Trophoblast cell (in vitro differentiated cells and primary cell): Measurements from ENCODE around the gene PDE4B.

Experiments used
- DNase-seq, 2 donors: peaks; one replicate each; pipeline ENCODE4 v3.0.0-alpha.2; 2016
- H2AFZ ChIP-seq: 2 replicates; pipeline ENCODE4 v1.6.1; 2013; ENCODE audit warnings: low read length, moderate library complexity, mild to moderate bottlenecking; ENCODE audit not compliant: insufficient read depth, poor library complexity
- H2AK5ac ChIP-seq: 2 replicates; pipeline ENCODE4 v1.6.1; 2013; ENCODE audit warnings: mild to moderate bottlenecking, low read length
- H2BK120ac ChIP-seq: 2 replicates; pipeline ENCODE4 v1.6.1; 2013; ENCODE audit warnings: low read length, mild to moderate bottlenecking, moderate library complexity; ENCODE audit not compliant: insufficient read depth, poor library complexity
- H2BK12ac ChIP-seq: 2 replicates; pipeline ENCODE4 v1.6.1; 2013; ENCODE audit warnings: mild to moderate bottlenecking, low read length, moderate library complexity
- H2BK5ac ChIP-seq: 2 replicates; pipeline ENCODE4 v1.6.1; 2013; ENCODE audit warnings: low read length, low read depth, moderate library complexity, mild to moderate bottlenecking; ENCODE audit not compliant: poor library complexity
- H3K14ac ChIP-seq: 2 replicates; pipeline ENCODE4 v1.6.1; 2013; ENCODE audit warnings: mild to moderate bottlenecking, low read length
- H3K18ac ChIP-seq: 2 replicates; pipeline ENCODE4 v1.6.1; 2013; ENCODE audit warnings: mild to moderate bottlenecking, low read length
- H3K23ac ChIP-seq: 2 replicates; pipeline ENCODE4 v1.6.1; 2013; ENCODE audit warnings: low read length
- H3K27ac ChIP-seq: 2 replicates; pipeline ENCODE4 v1.5.1; 2013; ENCODE audit warnings: low read depth, mild to moderate bottlenecking, inconsistent platforms, low read length, moderate library complexity
- H3K27me3 ChIP-seq: 2 replicates; pipeline ENCODE4 v1.6.1; 2013; ENCODE audit warnings: inconsistent platforms, mild to moderate bottlenecking, low read length, moderate library complexity; ENCODE audit not compliant: insufficient read depth
- H3K36me3 ChIP-seq, 2 experiments: 1 replicate in 1 of 2; 2 replicates in 1 of 2; pipeline ENCODE4 v1.6.1; 2013; ENCODE audit warnings: low read length in 2 of 2, mild to moderate bottlenecking in 2 of 2, moderate library complexity in 1 of 2; ENCODE audit not compliant: insufficient read depth in 2 of 2, control insufficient read depth in 1 of 2
- H3K4ac ChIP-seq: 2 replicates; pipeline ENCODE4 v1.6.1; 2013; ENCODE audit warnings: low read depth, mild to moderate bottlenecking, low read length, moderate library complexity
- H3K4me1 ChIP-seq, 2 experiments: 1 replicate in 1 of 2; 2 replicates in 1 of 2; pipeline ENCODE4 v1.6.1; 2013; ENCODE audit warnings: low read length in 2 of 2, mild to moderate bottlenecking in 2 of 2, moderate library complexity in 1 of 2; ENCODE audit not compliant: insufficient read depth in 2 of 2, control insufficient read depth in 1 of 2
- H3K4me2 ChIP-seq: 2 replicates; pipeline ENCODE4 v1.6.1; 2013; ENCODE audit warnings: inconsistent platforms, mild to moderate bottlenecking, low read length, moderate library complexity
- H3K4me3 ChIP-seq: 2 replicates; pipeline ENCODE4 v1.5.1; 2013; ENCODE audit warnings: mild to moderate bottlenecking, low read depth, low read length, inconsistent platforms
- H3K79me1 ChIP-seq: one replicate; pipeline ENCODE4 v1.6.1; 2013; ENCODE audit warnings: low read length
- H3K79me2 ChIP-seq: 2 replicates; pipeline ENCODE4 v1.6.1; 2013; ENCODE audit warnings: low read length, mild to moderate bottlenecking; ENCODE audit not compliant: control insufficient read depth, insufficient read depth, poor library complexity
- H3K9ac ChIP-seq: 2 replicates; pipeline ENCODE4 v1.6.1; 2013; ENCODE audit warnings: mild to moderate bottlenecking, low read length
- H3K9me3 ChIP-seq: 2 replicates; pipeline ENCODE4 v1.6.1; 2013; ENCODE audit warnings: low read depth, mild to moderate bottlenecking, control low read depth, inconsistent platforms, low read length; ENCODE audit not compliant: insufficient read depth
- H4K12ac ChIP-seq: 2 replicates; pipeline ENCODE4 v1.6.1; 2013; ENCODE audit warnings: low read depth, mild to moderate bottlenecking, low read length, moderate library complexity
- H4K8ac ChIP-seq: 2 replicates; pipeline ENCODE4 v1.6.1; 2013; ENCODE audit warnings: low read depth, mild to moderate bottlenecking, low read length, moderate library complexity
- H4K91ac ChIP-seq: one replicate; pipeline ENCODE4 v1.6.1; 2013; ENCODE audit warnings: low read depth, mild to moderate bottlenecking, low read length, moderate library complexity
- WGBS: extraction: QIAGEN DNeasy Blood & Tissue Kit; methylation state at CpG from one replicate; pipeline ENCODE4 v1.1.7; 2013; ENCODE audit warnings: missing lambda C conversion rate; ENCODE audit not compliant: insufficient read length, insufficient coverage; ENCODE audit errors: extremely low coverage; 5-methylcytosine and 5-hydroxymethylcytosine counted together

PDE4B gene

DNA sequence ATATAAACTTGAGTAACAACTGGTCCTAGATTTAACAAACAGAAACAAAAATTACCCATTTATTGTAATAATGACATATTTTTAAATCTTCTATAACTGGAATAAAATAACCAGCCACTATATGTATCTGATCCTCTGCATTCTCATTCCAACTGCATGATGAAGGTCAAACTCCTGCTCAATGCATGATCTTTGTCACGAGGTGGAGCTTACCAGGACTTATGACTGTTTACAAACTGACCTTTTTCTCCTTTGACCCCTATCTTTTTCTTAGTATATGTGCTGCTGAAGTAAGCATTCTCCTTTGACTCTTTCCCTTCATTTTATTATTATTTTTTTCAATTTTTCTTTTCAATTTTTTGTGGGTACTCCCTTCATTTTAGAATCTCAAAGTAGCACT, 252.2 kb downstream of the PDE4B start:
- no peaks in the 10 kb centered on the region for H3K4me1 ChIP-seq
- no peak overlapping the region for H3K18ac ChIP-seq
- no peak for DNase-seq
- no peak overlapping the region for H2BK120ac ChIP-seq
- no peak overlapping the region for H3K4ac ChIP-seq
- H3K14ac ChIP-seq, result no peak overlapping the region
- no peak overlapping the region for H4K91ac ChIP-seq
- H3K36me3 ChIP-seq, result no peaks in the 10 kb centered on the region
- H2AK5ac ChIP-seq, result no peak overlapping the region
- no peak overlapping the region for H3K4me2 ChIP-seq
- H3K27ac ChIP-seq, result no peak overlapping the region
- no peaks in the 10 kb centered on the region for H3K27me3 ChIP-seq
- no peaks in the 10 kb centered on the region for H3K79me1 ChIP-seq
- no peak overlapping the region for H2BK12ac ChIP-seq
- no peak overlapping the region for H3K23ac ChIP-seq
- H3K9ac ChIP-seq, result no peak overlapping the region
- H3K79me2 ChIP-seq, result no peaks in the 10 kb centered on the region
- no CpG with 5 or more reads among the region's 1 CpG for WGBS
- no peak overlapping the region for H3K4me3 ChIP-seq
- no peaks in the 10 kb centered on the region for H3K9me3 ChIP-seq
- H2BK5ac ChIP-seq, result no peak overlapping the region
- H2AFZ ChIP-seq, result no peak overlapping the region
- no peak overlapping the region for H4K8ac ChIP-seq
- no peak overlapping the region for H4K12ac ChIP-seq

DNA sequence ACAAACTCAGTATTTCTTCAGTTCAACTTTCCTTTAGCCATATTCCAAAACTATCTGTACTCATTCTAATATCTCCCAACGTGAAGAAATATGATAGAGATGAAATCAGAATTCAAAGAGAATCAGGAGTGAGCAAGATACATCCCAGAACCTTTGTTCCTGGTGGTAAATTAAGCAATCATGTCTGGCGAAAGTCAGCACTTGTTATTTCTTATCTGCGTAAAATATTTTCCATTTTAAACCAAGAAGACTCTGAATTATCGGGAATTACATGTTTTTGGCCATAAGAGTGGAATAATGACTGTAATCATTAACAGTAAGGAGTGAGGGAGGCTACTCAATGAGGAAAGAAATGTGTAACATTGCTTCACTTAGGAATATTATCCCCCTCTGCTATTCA, 253.7 kb downstream of the PDE4B start:
- Histone ChIP-seq H3K27me3 (no peaks in the 10 kb centered on the region), H3K9ac (no peak overlapping the region), H3K79me2 (no peaks in the 10 kb centered on the region), H4K91ac (no peak overlapping the region), H3K4me2 (no peak overlapping the region), H2BK12ac (no peak overlapping the region), H2AFZ (no peak overlapping the region), H3K23ac (no peak overlapping the region), H3K4me1 (no peaks in the 10 kb centered on the region), H2AK5ac (no peak overlapping the region), H3K36me3 (no peaks in the 10 kb centered on the region), H4K8ac (no peak overlapping the region), H2BK5ac (no peak overlapping the region), H3K9me3 (no peaks in the 10 kb centered on the region), H2BK120ac (no peak overlapping the region), H3K14ac (no peak overlapping the region), H3K4ac (no peak overlapping the region), H3K4me3 (no peak overlapping the region), H4K12ac (no peak overlapping the region), H3K27ac (no peak overlapping the region), H3K79me1 (no peaks in the 10 kb centered on the region), H3K18ac (no peak overlapping the region)
- no peak for DNase-seq
- WGBS, result no CpG with 5 or more reads among the region's 4 CpGs

DNA sequence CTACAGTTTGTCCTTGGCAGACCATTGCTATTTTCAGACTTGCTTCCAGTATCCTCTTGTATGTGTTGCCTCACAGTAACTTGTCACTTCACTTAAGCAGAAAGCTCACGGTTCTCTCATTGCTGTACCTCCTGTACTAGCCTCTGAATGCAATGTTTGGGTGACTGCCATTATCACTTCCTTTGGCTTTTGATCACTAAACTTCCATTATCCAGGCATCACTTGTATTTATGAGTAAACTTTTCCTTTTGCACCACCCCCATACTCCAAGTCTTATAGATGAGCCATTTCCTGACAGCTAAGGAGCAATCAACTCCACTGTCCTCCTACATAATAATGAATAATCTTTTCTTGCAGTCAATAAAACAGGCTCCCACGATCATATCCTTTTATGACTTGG, 255.3 kb downstream of the PDE4B start:
- H3K36me3 ChIP-seq, result no peaks in the 10 kb centered on the region
- DNase-seq, result no peak
- no peak overlapping the region for H3K9ac ChIP-seq
- no peaks in the 10 kb centered on the region for H3K79me2 ChIP-seq
- H2BK120ac ChIP-seq, result no peak overlapping the region
- no peaks in the 10 kb centered on the region for H3K27me3 ChIP-seq
- no peak overlapping the region for H2AFZ ChIP-seq
- no CpG with 5 or more reads among the region's 2 CpGs for WGBS
- no peak overlapping the region for H4K12ac ChIP-seq
- H3K4me3 ChIP-seq, result no peak overlapping the region
- H2BK5ac ChIP-seq, result no peak overlapping the region
- no peak overlapping the region for H3K14ac ChIP-seq
- no peak overlapping the region for H3K4me2 ChIP-seq
- no peaks in the 10 kb centered on the region for H3K79me1 ChIP-seq
- no peak overlapping the region for H4K91ac ChIP-seq
- H3K27ac ChIP-seq, result no peak overlapping the region
- H2AK5ac ChIP-seq, result no peak overlapping the region
- no peak overlapping the region for H3K18ac ChIP-seq
- no peaks in the 10 kb centered on the region for H3K9me3 ChIP-seq
- H3K23ac ChIP-seq, result no peak overlapping the region
- no peak overlapping the region for H3K4ac ChIP-seq
- H2BK12ac ChIP-seq, result no peak overlapping the region
- no peak overlapping the region for H4K8ac ChIP-seq
- no peaks in the 10 kb centered on the region for H3K4me1 ChIP-seq

DNA sequence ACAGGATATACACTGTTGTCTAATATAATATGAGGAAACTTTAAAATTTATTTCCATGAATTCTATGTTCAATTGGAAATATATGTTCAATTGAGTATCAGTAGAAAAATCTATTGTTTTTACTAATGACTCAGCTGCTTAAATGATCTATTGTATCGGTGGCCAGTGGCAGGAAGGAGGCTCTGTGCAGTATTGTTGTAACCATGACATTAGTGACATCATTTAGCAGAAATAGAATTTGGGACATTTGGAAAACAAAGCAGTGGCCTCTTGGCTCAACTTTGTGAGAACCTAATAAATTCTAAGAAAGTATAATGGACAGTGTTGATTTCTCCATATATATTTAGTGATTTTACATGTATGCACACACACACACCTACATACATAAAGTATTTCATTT, 257.4 kb downstream of the PDE4B start:
- Histone ChIP-seq H3K27me3 (no peaks in the 10 kb centered on the region), H2AK5ac (no peak overlapping the region), H3K4ac (no peak overlapping the region), H3K4me3 (no peak overlapping the region), H3K36me3 (no peaks in the 10 kb centered on the region), H3K4me2 (no peak overlapping the region), H2BK5ac (no peak overlapping the region), H3K23ac (no peak overlapping the region), H4K12ac (no peak overlapping the region), H3K79me2 (no peaks in the 10 kb centered on the region), H2AFZ (no peak overlapping the region), H4K91ac (no peak overlapping the region), H3K9ac (no peak overlapping the region), H3K79me1 (no peaks in the 10 kb centered on the region), H3K4me1 (no peaks in the 10 kb centered on the region), H3K27ac (no peak overlapping the region), H4K8ac (no peak overlapping the region), H2BK120ac (no peak overlapping the region), H3K14ac (no peak overlapping the region), H3K18ac (no peak overlapping the region), H2BK12ac (no peak overlapping the region), H3K9me3 (no peaks in the 10 kb centered on the region)
- no CpG with 5 or more reads among the region's 1 CpG for WGBS
- DNase-seq, result no peak
